Subcutaneous adipose tissue (tissue), 4 donors: ENCODE results near the gene EPB41L2. TPM values are rescaled to one million over a fixed set of nuclear protein-coding genes. Genes with fewer than 3 reads are reported as not detected.

Experiments used
- total RNA-seq, 4 donors: library from RNA; depleted of rRNA; stranded (reverse); fragments of >200 nt; gene quantifications; one replicate each; pipeline ENCODE4 v1.1.0, GENCODE V29; 2016
- TF ChIP-seq, protein P1 (sequence below): fragments of 450-650 bp; IDR thresholded peaks from one replicate; pipeline ENCODE4 v1.5.1; 2016; ENCODE audit warnings: low read depth, mild to moderate bottlenecking, control low read depth, antibody characterized with exemption, moderate library complexity

The EPB41L2 gene
- total RNA-seq, 4 donors from 2014 or later = 124 to 189 (median 160) TPM

DNA sequence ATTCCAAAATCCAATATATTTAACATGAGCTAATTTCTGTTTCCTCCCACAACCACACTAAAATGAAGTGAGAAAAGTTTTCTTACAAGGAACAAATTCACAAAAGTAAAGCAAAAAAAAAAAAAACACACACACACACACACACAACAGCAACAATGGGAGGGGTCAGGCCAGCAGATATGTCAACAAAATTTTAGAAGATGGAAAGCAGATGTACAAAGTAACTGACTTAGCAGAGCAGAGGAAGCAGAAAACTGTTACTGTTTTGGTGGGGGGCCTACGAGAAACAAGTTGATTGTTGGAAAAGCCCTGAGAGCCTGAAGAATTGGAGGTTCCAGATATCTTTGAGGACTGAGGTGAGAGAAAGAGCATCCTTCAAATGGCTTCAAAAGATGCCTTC is 11.7 kb downstream of the EPB41L2 start:
- TF ChIP-seq, protein P1, sequence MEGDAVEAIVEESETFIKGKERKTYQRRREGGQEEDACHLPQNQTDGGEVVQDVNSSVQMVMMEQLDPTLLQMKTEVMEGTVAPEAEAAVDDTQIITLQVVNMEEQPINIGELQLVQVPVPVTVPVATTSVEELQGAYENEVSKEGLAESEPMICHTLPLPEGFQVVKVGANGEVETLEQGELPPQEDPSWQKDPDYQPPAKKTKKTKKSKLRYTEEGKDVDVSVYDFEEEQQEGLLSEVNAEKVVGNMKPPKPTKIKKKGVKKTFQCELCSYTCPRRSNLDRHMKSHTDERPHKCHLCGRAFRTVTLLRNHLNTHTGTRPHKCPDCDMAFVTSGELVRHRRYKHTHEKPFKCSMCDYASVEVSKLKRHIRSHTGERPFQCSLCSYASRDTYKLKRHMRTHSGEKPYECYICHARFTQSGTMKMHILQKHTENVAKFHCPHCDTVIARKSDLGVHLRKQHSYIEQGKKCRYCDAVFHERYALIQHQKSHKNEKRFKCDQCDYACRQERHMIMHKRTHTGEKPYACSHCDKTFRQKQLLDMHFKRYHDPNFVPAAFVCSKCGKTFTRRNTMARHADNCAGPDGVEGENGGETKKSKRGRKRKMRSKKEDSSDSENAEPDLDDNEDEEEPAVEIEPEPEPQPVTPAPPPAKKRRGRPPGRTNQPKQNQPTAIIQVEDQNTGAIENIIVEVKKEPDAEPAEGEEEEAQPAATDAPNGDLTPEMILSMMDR = no peak

DNA sequence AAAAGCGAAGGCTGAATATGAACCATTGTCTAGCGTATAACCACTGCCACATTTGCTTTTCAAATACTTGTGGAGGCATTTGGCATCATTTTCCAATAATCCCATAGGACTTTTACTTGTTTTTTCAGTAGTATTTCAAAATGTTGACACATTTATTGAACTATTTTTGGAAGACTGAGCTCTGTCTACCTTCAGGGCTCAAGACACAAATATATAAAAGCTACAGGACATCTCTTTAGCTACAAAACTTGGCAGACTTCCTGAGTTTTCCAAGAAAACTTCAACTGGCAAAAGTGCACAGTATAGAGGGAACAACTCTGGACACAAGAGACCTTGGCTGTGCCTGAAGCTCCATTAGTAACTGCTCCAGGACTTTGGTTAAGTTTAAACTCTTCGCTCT is 13.4 kb downstream of the EPB41L2 start:
- TF ChIP-seq, protein P1 = no peak

DNA sequence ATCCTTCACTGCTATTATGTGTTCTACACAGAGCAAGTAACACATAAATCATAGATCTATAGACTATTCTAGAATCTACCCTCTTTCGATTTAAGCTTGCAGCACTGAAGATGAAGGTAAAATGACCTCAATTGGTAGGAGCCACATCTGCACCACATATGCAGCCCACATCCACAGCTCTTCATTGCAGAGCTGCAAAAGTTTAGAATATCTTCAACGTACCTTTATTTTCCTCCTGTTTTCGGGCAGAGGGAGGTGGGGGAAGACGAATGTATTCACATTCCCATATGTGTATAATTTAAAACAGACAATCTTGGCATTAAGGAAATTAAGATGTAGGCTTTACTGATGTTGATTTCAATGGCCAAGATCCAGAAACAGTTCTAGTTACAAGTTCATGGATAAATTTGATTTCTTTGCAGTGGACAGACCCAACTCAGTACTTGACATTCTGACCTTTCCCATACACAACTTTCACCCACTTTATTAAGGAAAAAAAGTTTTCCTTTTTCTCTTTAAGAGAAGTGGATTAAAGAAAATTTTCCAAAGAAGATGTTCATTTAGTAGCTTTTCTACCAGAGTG is 14.0 kb downstream of the EPB41L2 start:
- TF ChIP-seq, protein P1 = no peak

DNA sequence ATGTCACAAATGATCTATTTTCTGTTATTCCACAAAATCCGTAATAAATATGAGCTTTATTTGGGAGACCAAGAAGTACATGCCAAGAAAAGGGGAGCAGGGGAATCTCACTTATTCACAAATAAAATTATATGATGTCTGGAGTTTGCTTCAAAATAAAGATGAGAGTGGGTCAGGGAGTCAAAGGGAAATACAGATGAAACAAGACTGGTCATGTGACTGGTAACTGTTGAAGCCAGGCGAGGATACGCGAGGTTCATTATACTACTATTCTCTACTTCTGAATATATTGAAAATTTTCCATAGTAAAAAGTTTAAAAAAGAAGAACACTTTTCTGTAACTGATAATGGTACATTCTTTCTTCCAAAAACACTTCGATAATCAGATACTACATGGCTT is 14.6 kb downstream of the EPB41L2 start:
- TF ChIP-seq, protein P1 = no peak

DNA sequence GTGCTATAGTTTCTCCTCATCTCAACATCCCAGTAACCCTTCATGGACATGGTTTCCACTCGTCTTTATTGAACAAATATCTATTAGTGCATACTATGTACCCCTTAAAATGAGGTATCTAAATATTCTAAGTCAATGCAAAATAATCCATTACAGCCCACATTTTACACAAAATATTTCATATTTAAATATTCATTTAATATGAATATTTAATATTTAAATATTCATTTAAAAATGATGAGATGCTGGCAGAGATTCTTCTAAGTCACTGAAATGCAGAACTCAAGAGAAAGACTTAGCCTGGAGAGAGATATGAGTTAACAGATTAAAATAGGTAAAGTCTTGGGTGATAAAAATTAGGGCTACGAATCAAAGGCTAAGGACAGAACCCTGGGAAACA is 17.9 kb downstream of the EPB41L2 start:
- TF ChIP-seq, protein P1 = no peak

DNA sequence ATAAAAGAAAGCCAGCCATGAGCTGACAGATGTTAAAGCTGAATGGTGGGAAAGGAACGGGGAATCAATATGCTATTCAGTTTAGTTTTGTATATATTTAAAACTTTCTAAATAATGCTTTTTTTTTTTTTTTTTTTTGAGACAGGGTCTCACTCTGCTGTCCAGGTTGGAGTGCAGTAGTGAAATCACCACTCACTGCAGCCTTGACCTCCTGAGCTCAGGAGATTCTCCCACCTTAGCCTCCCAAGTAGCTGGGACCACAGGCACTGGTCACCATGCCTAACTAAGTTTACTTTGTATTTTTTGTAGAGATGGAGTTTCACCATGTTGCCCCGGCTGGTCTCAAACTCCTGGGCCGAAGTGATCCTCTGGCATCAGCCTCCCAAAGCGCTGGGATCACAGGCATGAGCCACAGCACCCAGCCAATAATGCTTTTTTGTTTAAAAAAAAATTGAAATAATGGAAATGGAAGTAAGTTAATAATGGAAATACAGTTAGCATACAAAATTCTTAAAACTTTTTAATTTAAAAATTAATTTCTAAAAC is 19.1 kb downstream of the EPB41L2 start:
- TF ChIP-seq, protein P1 = no peak

DNA sequence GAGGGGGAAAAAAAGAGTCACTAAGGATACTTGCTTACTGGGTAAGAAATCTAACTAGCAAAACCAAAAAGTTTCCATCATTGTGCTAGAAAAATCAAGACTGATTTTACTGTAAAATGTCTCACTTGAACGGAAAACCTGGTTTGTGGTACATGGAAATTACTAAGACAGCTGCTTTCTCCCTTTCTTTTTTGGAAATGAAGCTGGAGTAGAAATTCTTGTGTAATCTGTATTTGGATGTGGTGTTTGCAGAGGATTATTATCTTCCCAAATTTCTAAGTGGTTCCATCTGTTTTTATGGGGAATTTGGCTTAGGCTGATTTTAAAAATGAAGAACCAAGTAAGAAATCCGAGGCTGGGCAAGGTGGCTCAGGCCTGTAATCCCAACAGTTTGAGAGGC is 20.4 kb downstream of the EPB41L2 start:
- TF ChIP-seq, protein P1 = no peak
